Brain microvascular endothelial cell (primary cell): ENCODE measurements around the gene HLA-DRB5.

Experiments
- DNase-seq: peaks from one replicate; pipeline ENCODE4 v3.0.0-alpha.2; 2020
- H3K27ac ChIP-seq: fragments of 250-450 bp; sonication (Bioruptor Pico); 2 replicates; pipeline ENCODE4 v1.5.1; 2020; ENCODE audit warnings: mild to moderate bottlenecking, moderate library complexity
- H3K27me3 ChIP-seq: fragments of 250-450 bp; sonication (Bioruptor Pico); replicated peaks from 2 replicates; pipeline ENCODE4 v1.5.1; 2020; ENCODE audit warnings: mild to moderate bottlenecking
- H3K36me3 ChIP-seq: fragments of 250-450 bp; sonication (Bioruptor Pico); replicated peaks from 2 replicates; pipeline ENCODE4 v1.5.1; 2020; ENCODE audit warnings: mild to moderate bottlenecking
- H3K4me3 ChIP-seq: 2 replicates; pipeline ENCODE4 v1.5.1; 2011; ENCODE audit warnings: low read depth, mild to moderate bottlenecking, control low read depth, low read length, moderate library complexity
- CTCF ChIP-seq: IDR thresholded peaks from 2 replicates; pipeline ENCODE4 v1.5.1; 2011; ENCODE audit warnings: low read depth, mild to moderate bottlenecking, moderate library complexity, low read length, control low read depth, inconsistent platforms; ENCODE audit errors: missing control alignments
- in situ Hi-C: cut with HindIII; loops from 2 replicates; pipeline ENCODE4 v1.10.0; 2017; ENCODE audit warnings: low sequenced_read_pairs, low pct_ligation_motif_present

The HLA-DRB5 gene

DNA sequence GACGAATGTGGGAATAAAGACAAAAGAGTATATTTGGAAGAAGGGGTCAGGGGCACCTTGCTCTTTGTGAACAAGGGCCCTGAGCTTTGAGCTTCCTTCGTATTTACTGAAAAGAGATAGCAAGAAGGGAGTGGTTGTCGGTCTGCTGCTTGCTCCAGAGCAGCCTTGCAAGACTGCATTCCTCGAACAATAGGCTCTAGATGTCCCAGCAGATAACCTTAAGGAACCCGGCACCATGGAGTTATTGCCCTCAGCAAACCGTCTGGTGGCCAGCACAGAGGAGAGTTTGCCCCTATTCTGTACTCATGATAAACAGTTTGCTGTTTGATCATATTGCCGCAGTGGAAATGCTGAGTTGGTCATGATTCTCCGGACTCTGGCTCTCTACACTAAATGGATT, 36.9 kb upstream of the HLA-DRB5 start:
- Histone ChIP-seq H3K4me3 (no peak overlapping the region), H3K36me3 (no peaks in the 10 kb centered on the region), H3K27ac (no peak overlapping the region), H3K27me3 (no peaks in the 10 kb centered on the region)
- TF ChIP-seq CTCF, result no peak
- DNase-seq, result no peak
- in situ Hi-C loops, result no loop called here

- TF ChIP-seq CTCF, result no peak
- in situ Hi-C loops, result no loop called here
- H3K4me3 ChIP-seq, result no peak overlapping the region
Observed at GRCh38 chr6:32565511-32565910, 35.4 kb upstream of the HLA-DRB5 start.

GRCh38 chr6:32562940-32563339, 32.9 kb upstream of the HLA-DRB5 start:
- in situ Hi-C loops, result no loop called here

More at GRCh38 chr6:32565511-32565910, 35.4 kb upstream of the HLA-DRB5 start:
- Histone ChIP-seq H3K27ac (no peak overlapping the region), H3K36me3 (no peaks in the 10 kb centered on the region), H3K27me3 (no peaks in the 10 kb centered on the region)
- no peak for DNase-seq

GRCh38 chr6:32559747-32560146, 29.7 kb upstream of the HLA-DRB5 start:
- no peaks in the 10 kb centered on the region for H3K36me3 ChIP-seq
- H3K4me3 ChIP-seq, result no peak overlapping the region
- TF ChIP-seq CTCF, result no peak
- in situ Hi-C loops, result no loop called here
- no peaks in the 10 kb centered on the region for H3K27me3 ChIP-seq
- no peak for DNase-seq
- H3K27ac ChIP-seq, result no peak overlapping the region

More at GRCh38 chr6:32562940-32563339, 32.9 kb upstream of the HLA-DRB5 start:
- no peaks in the 10 kb centered on the region for H3K36me3 ChIP-seq
- H3K27me3 ChIP-seq, result no peaks in the 10 kb centered on the region
- H3K27ac ChIP-seq, result no peak overlapping the region
- TF ChIP-seq CTCF, result no peak
- DNase-seq, result no peak
- H3K4me3 ChIP-seq, result no peak overlapping the region

GRCh38 chr6:32558426-32559057, 28.5 kb upstream of the HLA-DRB5 start:
- H3K27ac ChIP-seq, result no peak overlapping the region
- no peak overlapping the region for H3K4me3 ChIP-seq
- in situ Hi-C loops, result no loop called here
- no peaks in the 10 kb centered on the region for H3K36me3 ChIP-seq
- no peak for TF ChIP-seq CTCF
- DNase-seq, result no peak
- no peaks in the 10 kb centered on the region for H3K27me3 ChIP-seq
